ENCODE data around the gene EYS.

GRCh38 chr6:65161661-65162060 lies 545.4 kb downstream of the EYS start:
- TF ChIP-seq, protein P1, sequence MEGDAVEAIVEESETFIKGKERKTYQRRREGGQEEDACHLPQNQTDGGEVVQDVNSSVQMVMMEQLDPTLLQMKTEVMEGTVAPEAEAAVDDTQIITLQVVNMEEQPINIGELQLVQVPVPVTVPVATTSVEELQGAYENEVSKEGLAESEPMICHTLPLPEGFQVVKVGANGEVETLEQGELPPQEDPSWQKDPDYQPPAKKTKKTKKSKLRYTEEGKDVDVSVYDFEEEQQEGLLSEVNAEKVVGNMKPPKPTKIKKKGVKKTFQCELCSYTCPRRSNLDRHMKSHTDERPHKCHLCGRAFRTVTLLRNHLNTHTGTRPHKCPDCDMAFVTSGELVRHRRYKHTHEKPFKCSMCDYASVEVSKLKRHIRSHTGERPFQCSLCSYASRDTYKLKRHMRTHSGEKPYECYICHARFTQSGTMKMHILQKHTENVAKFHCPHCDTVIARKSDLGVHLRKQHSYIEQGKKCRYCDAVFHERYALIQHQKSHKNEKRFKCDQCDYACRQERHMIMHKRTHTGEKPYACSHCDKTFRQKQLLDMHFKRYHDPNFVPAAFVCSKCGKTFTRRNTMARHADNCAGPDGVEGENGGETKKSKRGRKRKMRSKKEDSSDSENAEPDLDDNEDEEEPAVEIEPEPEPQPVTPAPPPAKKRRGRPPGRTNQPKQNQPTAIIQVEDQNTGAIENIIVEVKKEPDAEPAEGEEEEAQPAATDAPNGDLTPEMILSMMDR (IDR thresholded peaks at IDR 0.05; ENCODE audit: low read depth, low read length, poor library complexity, severe bottlenecking) = no peak
- TF ChIP-seq EZH2phosphoT487 (IDR thresholded peaks at IDR 0.05; ENCODE audit: borderline replicate concordance, low read length) = no peak
